ENCODE measurements around the gene POU2AF1.

DNA sequence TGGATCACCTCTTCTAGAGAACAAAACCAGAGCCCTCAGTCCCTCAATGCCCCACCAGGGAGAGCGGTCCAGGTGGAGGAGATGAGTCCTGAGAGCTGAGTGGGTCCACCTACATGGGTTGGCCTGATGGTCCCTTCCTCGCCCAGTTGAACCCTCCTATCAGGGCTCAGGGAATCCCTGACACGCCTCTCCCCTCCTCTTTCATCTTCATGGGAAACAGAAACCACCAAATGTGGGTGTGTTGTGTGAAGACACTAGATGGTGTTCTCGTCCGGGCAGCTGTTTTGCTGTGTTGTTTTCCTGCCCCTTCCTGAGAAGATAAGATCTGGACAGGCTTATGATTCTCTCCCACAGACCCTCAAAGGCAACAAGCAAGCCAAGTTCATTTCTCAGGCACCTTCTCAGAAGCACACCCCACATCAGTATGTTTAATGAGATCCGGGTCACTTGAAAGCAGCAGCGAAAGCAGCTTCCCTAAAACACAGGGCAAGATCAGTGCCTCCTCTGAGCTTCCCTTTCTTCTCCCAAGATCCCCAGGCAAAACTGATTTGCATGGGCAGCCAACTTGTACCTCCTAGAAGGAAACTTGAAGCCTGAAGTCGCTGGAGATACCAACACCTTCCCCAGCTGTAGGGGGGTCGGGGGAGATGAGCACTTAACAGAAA is 35.3 kb upstream of the POU2AF1 start:
- TF ChIP-seq MAFK (conservative IDR thresholded peaks at IDR 0.05 in 1 of 2, IDR thresholded peaks at IDR 0.05 in 1 of 2; ENCODE audit: low read length in 2 of 2) (no peak), NFIB (CRISPR knock-in tag; IDR thresholded peaks at IDR 0.05; ENCODE audit: borderline replicate concordance) (no peak), ZFYVE20 (CRISPR knock-in tag; IDR thresholded peaks at IDR 0.05; ENCODE audit: borderline replicate concordance, low read depth) (no peak), EZH2 (conservative IDR thresholded peaks at IDR 0.05; ENCODE audit: low read depth, low read length) (no peak)
- TF ChIP-seq, protein P1, sequence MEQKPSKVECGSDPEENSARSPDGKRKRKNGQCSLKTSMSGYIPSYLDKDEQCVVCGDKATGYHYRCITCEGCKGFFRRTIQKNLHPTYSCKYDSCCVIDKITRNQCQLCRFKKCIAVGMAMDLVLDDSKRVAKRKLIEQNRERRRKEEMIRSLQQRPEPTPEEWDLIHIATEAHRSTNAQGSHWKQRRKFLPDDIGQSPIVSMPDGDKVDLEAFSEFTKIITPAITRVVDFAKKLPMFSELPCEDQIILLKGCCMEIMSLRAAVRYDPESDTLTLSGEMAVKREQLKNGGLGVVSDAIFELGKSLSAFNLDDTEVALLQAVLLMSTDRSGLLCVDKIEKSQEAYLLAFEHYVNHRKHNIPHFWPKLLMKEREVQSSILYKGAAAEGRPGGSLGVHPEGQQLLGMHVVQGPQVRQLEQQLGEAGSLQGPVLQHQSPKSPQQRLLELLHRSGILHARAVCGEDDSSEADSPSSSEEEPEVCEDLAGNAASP (CRISPR knock-in tag; IDR thresholded peaks at IDR 0.05; ENCODE audit: borderline replicate concordance): no peak
- TF ChIP-seq, protein P2, sequence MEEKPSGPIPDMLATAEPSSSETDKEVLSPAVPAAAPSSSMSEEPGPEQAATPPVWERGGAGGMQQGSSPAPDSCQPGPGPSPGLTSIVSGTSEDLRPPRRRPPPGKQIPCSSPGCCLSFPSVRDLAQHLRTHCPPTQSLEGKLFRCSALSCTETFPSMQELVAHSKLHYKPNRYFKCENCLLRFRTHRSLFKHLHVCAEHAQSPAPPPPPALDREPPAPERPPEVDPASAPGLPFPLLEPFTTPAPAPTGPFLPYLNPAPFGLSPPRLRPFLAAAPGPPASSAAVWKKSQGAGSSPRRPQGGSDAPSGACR (CRISPR knock-in tag; IDR thresholded peaks at IDR 0.05): no peak
- TF ChIP-seq, protein P3, sequence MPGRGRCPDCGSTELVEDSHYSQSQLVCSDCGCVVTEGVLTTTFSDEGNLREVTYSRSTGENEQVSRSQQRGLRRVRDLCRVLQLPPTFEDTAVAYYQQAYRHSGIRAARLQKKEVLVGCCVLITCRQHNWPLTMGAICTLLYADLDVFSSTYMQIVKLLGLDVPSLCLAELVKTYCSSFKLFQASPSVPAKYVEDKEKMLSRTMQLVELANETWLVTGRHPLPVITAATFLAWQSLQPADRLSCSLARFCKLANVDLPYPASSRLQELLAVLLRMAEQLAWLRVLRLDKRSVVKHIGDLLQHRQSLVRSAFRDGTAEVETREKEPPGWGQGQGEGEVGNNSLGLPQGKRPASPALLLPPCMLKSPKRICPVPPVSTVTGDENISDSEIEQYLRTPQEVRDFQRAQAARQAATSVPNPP (CRISPR knock-in tag; IDR thresholded peaks at IDR 0.05): no peak
- TF ChIP-seq, protein P4, sequence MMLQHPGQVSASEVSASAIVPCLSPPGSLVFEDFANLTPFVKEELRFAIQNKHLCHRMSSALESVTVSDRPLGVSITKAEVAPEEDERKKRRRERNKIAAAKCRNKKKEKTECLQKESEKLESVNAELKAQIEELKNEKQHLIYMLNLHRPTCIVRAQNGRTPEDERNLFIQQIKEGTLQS (CRISPR knock-in tag; IDR thresholded peaks at IDR 0.05): no peak
